ENCODE data around the gene EN2.

The EN2 gene

GRCh38 chr7:155488483-155489127 is 30.7 kb downstream of the EN2 start:
- no peak for DNase-seq

GRCh38 chr7:155489158-155489840 is 31.4 kb downstream of the EN2 start:
- no peak for DNase-seq

DNA sequence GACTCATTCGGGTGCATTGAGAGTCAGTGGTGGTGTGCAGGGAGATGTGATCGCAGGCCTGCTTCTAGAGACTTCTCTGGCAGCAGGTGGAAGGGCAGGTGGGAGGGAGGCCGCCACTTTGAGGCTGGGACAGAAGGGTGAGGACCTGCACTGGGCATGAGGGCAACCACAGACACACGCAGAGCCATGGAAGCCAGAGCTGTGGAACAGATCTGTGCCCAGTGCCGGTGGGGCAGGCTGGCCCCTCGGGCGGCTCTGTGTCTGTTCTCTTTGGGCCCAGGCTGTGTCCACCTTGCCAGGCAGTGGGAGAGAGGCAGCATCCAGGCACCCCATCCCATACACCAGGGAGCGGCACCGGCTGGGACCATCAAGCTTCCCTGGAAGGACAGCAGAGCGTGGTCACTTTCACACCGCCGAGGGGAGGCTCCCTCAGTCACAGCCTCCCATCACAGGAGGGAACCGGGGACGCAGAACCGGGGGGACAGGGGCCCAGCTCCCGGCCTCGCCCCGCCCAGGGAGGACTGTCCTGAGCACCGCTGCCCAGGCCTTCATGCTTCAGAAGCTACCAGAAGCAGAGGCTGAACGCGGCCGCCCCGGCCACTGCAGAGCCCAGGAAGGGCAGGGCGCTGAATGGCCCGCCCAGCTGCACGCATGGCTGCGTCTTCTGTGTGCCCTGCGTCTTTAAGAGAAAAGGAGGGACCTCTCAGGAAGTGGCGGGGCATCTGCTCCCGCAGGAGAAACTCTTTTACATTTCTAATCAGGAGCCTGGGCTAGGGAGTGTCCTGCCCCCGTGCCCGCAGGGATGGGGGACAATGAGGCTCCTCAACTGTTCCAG is 32.1 kb downstream of the EN2 start:
- DNase-seq: no peak

- DNase-seq: peak; percentile 15
These were observed 33.0 kb downstream of the EN2 start for GRCh38 chr7:155490697-155491628.

GRCh38 chr7:155491812-155492211 is 33.9 kb downstream of the EN2 start:
- DNase-seq: no peak

DNA sequence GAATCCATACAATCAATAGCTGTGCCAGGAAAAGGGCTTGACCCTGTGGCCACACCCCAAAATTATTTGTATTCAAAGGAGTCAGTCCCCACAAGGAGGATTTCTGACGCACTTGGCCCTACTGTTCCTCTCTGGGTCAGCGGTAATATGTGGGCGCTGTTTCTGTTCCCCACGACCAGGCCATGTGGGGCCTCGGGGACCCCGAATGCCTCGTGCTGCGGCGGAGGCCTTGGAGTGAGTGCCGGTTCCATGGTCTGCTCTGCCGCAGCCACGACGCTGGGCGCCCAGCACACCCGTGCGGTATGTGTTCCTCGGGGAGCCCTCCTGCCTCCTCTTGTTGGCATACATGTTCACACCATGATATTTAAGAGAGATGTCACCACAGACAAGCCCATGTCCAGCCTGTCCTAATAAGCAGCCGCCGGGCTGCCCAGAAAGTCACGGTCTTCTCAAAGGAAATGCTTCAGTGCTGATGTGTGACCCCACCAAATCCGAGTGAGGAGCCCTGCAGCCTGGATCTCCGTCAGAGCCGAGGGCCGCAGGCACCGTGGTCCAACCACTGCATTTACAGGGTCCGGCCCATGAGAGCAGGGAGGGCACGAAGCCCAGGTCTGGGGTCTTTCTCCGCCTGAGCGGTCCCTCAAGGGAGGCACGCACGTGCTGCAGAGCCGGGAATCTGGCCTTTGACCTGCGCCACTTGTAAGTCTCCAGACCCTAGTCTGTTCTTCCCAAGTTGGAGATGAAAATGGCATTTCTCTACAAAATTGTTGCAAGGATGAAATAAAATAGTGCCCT is 36.0 kb downstream of the EN2 start:
- no peak for DNase-seq

- no peak for DNase-seq
These were observed 36.6 kb downstream of the EN2 start for GRCh38 chr7:155494551-155494950.

GRCh38 chr7:155495440-155496248 is 37.7 kb downstream of the EN2 start:
- no peak for DNase-seq

- no peak for DNase-seq
These were observed 38.5 kb downstream of the EN2 start for GRCh38 chr7:155496267-155497005.

DNA sequence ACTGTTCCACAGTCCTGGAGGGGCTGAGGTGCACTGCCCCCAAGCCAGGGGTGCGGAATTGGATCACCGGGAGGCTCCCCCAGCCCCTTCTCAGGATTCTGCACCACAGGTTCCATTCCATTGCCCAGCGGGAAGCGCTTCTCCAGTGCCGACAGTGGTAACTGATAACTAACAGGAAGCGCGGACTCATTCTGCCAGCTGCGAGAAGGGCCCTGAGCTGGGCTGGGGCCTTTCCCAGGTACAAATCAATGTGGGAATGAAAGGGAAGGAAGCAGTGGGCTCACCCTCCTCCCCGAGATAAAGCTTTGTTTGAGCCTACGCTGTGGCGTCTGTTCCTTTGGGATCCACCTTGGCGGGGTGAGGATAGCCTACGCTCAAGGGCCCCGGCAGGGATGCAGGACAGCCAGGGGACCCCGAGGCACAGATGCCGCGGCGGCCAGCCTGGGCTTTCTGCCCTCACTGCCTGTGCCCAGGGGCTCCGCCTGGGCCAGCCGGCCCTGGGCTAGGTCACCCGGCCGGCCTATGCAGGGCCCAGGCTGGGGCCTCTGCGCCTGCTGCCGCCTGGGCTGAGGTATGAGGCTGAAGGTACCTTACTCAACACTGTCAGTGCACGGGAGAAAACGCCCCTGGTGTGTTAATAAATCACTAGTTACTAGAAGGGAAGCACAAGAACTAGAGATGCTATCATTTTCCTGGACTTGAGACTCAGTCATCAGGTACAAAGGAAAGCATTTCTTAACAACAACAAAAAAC is 39.4 kb downstream of the EN2 start:
- no peak for DNase-seq

- no peak for DNase-seq
These were observed 47.5 kb downstream of the EN2 start for GRCh38 chr7:155505422-155505793.

- DNase-seq: no peak
These were observed 49.0 kb downstream of the EN2 start for GRCh38 chr7:155506854-155507337.

DNA sequence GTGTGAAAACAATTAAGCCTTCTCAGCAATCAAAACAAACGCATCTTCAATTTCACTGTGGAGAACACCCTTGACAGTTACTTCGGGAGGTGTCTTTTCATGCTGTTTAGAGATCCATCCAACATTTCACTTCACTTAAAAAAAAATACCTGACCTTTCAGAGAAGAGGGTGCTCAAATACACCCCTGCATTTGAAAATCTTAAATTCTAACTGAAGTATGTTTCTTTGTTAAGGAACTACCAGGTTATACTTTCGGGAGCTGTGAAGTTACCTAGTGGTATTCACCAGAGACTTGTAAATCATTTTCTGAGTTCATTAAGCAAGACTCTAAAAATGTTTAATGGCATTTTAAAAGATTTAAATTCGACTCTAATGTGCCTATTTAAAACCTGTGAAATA is 49.6 kb downstream of the EN2 start:
- DNase-seq: no peak

DNA sequence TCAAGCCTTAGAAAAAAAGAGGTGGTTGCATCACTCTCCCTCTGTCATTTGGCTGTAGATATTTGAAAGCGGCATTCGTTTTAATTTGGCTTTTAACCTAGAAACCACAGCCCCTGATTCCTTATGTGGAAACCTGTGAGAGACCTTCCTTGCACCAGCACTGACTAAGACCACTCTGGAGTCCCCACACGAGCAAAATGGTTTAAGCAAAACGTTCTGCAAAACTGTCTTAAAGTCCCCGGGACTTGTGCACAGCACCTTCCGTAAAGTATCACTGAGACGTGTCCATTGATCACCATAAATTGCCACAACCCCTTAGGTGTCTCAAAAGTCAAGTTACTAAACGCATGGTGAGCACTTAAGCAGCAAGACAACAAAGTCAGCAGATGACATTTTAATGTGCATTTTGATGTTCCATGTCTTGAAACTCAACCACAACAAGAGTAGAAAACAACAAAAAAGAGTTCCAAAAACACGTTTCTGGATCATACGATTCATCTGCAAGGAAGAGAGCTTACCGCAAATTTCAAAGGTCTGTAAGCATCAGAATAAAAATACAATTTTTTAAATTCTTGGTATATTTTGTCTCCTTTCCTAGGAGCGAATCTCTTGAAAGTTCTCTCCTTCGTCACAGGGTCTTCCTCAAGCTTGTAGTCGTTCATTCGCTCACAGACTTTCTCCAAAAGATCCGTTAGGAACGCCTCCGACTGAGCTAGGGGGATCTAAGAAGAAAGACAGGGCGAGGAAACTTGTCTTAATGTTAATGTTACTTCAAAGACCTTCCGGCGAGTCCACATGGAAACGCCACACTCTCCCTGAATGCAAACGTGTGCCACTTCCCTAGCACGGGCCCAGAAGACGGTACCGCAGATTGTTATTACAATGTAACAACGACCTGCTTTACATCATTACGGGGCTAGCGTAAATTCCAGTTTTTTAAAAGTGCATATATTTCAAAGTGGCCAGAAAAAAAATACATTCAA is 50.7 kb downstream of the EN2 start:
- no peak for DNase-seq

DNA sequence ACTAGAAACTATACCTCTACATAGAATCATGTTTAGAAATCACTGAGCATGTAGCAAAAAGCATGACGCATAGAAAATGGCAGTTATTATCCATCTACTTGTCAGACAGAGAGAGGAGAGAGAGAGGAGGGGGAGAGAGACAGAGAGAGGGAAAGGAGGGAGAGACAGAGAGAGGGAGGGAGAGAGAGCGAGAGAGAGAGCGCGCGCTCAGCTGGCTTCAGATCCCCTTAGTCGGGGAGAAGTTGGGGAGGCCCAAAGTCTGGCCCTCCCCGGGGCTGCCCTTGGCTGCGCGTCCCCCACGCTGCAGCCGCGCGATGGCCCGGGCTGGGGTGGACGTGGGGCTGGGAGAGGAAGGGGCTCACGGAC is 51.4 kb downstream of the EN2 start:
- no peak for DNase-seq

GRCh38 chr7:155509725-155510551 is 52.0 kb downstream of the EN2 start:
- DNase-seq: no peak
